Measurements from ENCODE around the gene OR1F1. TPM values are rescaled to one million over a fixed set of nuclear protein-coding genes. Genes with fewer than 3 reads are reported as not detected.

Gene OR1F1
- total and polyA plus RNA-seq, 2 donors (not counting 1 experiment from before 2014, with no cell fraction given): not detected

DNA sequence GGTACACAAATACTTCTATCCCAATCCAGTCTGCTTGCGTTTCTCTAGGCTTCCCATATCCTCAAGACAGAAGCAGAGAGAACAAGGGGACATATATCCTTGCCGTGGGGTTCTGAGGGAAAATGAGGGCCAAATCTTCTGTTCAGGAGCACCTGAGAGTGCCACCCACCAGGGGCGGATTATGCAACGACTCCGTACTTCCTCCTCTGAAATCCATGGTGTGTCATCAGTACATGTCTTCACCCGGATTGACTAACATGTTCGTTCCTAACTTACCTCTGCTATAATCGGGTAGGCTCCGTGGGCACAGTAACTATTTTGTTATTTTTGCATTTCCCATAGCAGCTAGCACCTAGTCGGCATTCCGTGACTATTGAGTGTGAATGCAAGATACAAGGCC lies 54.7 kb downstream of the OR1F1 start:
- no peak overlapping the region for H3K4me2 ChIP-seq (replicated peaks; ENCODE audit: low read depth, low read length, poor library complexity, severe bottlenecking)
- H3K9me3 ChIP-seq (ENCODE audit: control extremely low read depth in 1 of 3, control insufficient read depth in 2 of 3, insufficient read depth in 1 of 3, low read length in 2 of 3): peaks cover 0 to 1% (median 0%) of the 10 kb centered on the region in 3 donors
- Mint-ChIP-seq H3K4me1 (no peaks in the 10 kb centered on the region), H3K27me3 (peaks cover 46% of the 10 kb centered on the region), H3K27ac (no peak overlapping the region), H3K4me3 (no peak overlapping the region), H3K9me3 (ENCODE audit: insufficient read depth) (no peaks in the 10 kb centered on the region)
- ATAC-seq (ENCODE audit: low read depth) (no peak), DNase-seq (no peak)
- CTCF ChIA-PET: no interaction called here
- no peaks in the 10 kb centered on the region for H4K20me1 ChIP-seq (ENCODE audit: control insufficient read depth, insufficient read depth, low read length, poor library complexity, severe bottlenecking)
- H3K27ac ChIP-seq (ENCODE audit: low read length in 2 of 2): no peak overlapping the region
- no peak overlapping the region for H3K9ac ChIP-seq (ENCODE audit: low read length)
- H3K4me1 ChIP-seq (ENCODE audit: control insufficient read depth in 2 of 2, insufficient read depth in 2 of 2, low read length in 2 of 2): no peaks in the 10 kb centered on the region
- WGBS (ENCODE audit: insufficient coverage): 77% methylated on average over 7 of the region's 11 CpGs
- H2AFZ ChIP-seq (ENCODE audit: insufficient read depth, low read depth, low read length, poor library complexity, severe bottlenecking): no peak overlapping the region
- no peaks in the 10 kb centered on the region for H3K36me3 ChIP-seq (replicated peaks in 1 of 2; ENCODE audit: control extremely low read depth in 1 of 2, control insufficient read depth in 1 of 2, extremely low read depth in 1 of 2, insufficient read depth in 2 of 2, low read length in 1 of 2)
- TF ChIP-seq EZH2 (IDR thresholded peaks at IDR 0.05; ENCODE audit: borderline replicate concordance, insufficient read depth, low read depth, low read length, poor library complexity, severe bottlenecking): no peak
- TF ChIP-seq CTCF (IDR thresholded peaks at IDR 0.05): no peak
- H3K79me2 ChIP-seq (ENCODE audit: control insufficient read depth, insufficient read depth, low read length): no peaks in the 10 kb centered on the region
- H3K27me3 ChIP-seq (replicated peaks in 1 of 4; ENCODE audit: control extremely low read depth in 1 of 4, control insufficient read depth in 3 of 4, insufficient read depth in 4 of 4, low read length in 3 of 4): peaks cover 0 to 14% (median 0%) of the 10 kb centered on the region in 4 experiments
- POLR2A ChIA-PET: no interaction called here
- intact Hi-C loops (cut with micrococcal nuclease): no loop called here
- H3K4me3 ChIP-seq (ENCODE audit: control extremely low read depth in 1 of 5, extremely low read depth in 1 of 5, insufficient read depth in 1 of 5, low read depth in 2 of 5, low read length in 4 of 5): no peak overlapping the region

GRCh38 chr16:3243882-3244281 lies 55.9 kb downstream of the OR1F1 start:
- 87% methylated on average over 4 of the region's 6 CpGs for WGBS (ENCODE audit: insufficient coverage)
- H2AFZ ChIP-seq (ENCODE audit: insufficient read depth, low read depth, low read length, poor library complexity, severe bottlenecking): no peak overlapping the region
- no peak overlapping the region for H3K27ac Mint-ChIP-seq
- no peaks in the 10 kb centered on the region for H3K4me1 Mint-ChIP-seq
- peaks cover 46% of the 10 kb centered on the region for H3K27me3 Mint-ChIP-seq
- H3K27ac ChIP-seq (ENCODE audit: low read length in 2 of 2): no peak overlapping the region
- no peaks in the 10 kb centered on the region for H3K9me3 Mint-ChIP-seq (ENCODE audit: insufficient read depth)
- H3K4me2 ChIP-seq (replicated peaks; ENCODE audit: low read depth, low read length, poor library complexity, severe bottlenecking): no peak overlapping the region
- ChIA-PET POLR2A (no interaction called here), CTCF (no interaction called here)
- ATAC-seq (ENCODE audit: low read depth): no peak
- H3K4me3 Mint-ChIP-seq: no peak overlapping the region
- intact Hi-C loops (cut with micrococcal nuclease): no loop called here
- H3K9ac ChIP-seq (ENCODE audit: low read length): no peak overlapping the region
- H3K9me3 ChIP-seq (ENCODE audit: control extremely low read depth in 1 of 3, control insufficient read depth in 2 of 3, insufficient read depth in 1 of 3, low read length in 2 of 3): no peaks in the 10 kb centered on the region
- no peaks in the 10 kb centered on the region for H3K36me3 ChIP-seq (replicated peaks in 1 of 2; ENCODE audit: control extremely low read depth in 1 of 2, control insufficient read depth in 1 of 2, extremely low read depth in 1 of 2, insufficient read depth in 2 of 2, low read length in 1 of 2)
- DNase-seq: no peak
- H3K4me3 ChIP-seq (ENCODE audit: control extremely low read depth in 1 of 5, extremely low read depth in 1 of 5, insufficient read depth in 1 of 5, low read depth in 2 of 5, low read length in 4 of 5): no peak overlapping the region
- TF ChIP-seq CTCF (IDR thresholded peaks at IDR 0.05): no peak
- no peak for TF ChIP-seq EZH2 (IDR thresholded peaks at IDR 0.05; ENCODE audit: borderline replicate concordance, insufficient read depth, low read depth, low read length, poor library complexity, severe bottlenecking)
- no peaks in the 10 kb centered on the region for H3K4me1 ChIP-seq (ENCODE audit: control insufficient read depth in 2 of 2, insufficient read depth in 2 of 2, low read length in 2 of 2)
- no peaks in the 10 kb centered on the region for H4K20me1 ChIP-seq (ENCODE audit: control insufficient read depth, insufficient read depth, low read length, poor library complexity, severe bottlenecking)
- H3K27me3 ChIP-seq (replicated peaks in 1 of 4; ENCODE audit: control extremely low read depth in 1 of 4, control insufficient read depth in 3 of 4, insufficient read depth in 4 of 4, low read length in 3 of 4): peaks cover 0 to 19% (median 0%) of the 10 kb centered on the region in 4 experiments
- no peaks in the 10 kb centered on the region for H3K79me2 ChIP-seq (ENCODE audit: control insufficient read depth, insufficient read depth, low read length)
